K562 treated with DMSO at 1 percent for 48 hours (cell line): Measurements from ENCODE around the gene TTC19. TPM values are rescaled to one million over a fixed set of nuclear protein-coding genes. Genes with fewer than 3 reads are reported as not detected.

Source experiments
- total RNA-seq: library from RNA; unstranded; fragments of 300-600 nt; gene quantifications from 2 replicates; pipeline ENCODE4 v1.2.3, GENCODE V29; 2022; ENCODE audit warnings: low replicate concordance; ENCODE audit errors: extremely low read depth

Gene TTC19
- total RNA-seq: not detected in 2 replicates

GRCh38 chr17:15999141-15999973 is at the start of gene TTC19, which contains the start of gene ZSWIM7:
TTC19 (plus strand) TSS chr17:15999824; CDS start chr17:15999849, 25 bp downstream.
ZSWIM7 (minus strand) TSS chr17:15999704; CDS start chr17:15999594, 110 bp downstream.

Other genes with a start within 250 kb of the TTC19 start
- not detected in 2 replicates for gene ADORA2B, start 54.7 kb upstream of the TTC19 start, total RNA-seq
- not detected in 2 replicates for gene ZSWIM7, start 120 bp upstream of the TTC19 start, total RNA-seq
- gene NCOR1, start 215.7 kb downstream of the TTC19 start, total RNA-seq: not detected in 2 replicates
- gene PIGL, start 217.4 kb downstream of the TTC19 start, total RNA-seq: not detected in 2 replicates